ENCODE data around the gene SERPINB6. TPM values are rescaled to one million over a fixed set of nuclear protein-coding genes. Genes with fewer than 3 reads are reported as not detected.

The SERPINB6 gene
- total and polyA plus RNA-seq, 9 of the 15 experiments (the other 6 are each of a cell fraction or from before 2014, with no cell fraction given), result 86.6 to 211 (median 143) TPM

DNA sequence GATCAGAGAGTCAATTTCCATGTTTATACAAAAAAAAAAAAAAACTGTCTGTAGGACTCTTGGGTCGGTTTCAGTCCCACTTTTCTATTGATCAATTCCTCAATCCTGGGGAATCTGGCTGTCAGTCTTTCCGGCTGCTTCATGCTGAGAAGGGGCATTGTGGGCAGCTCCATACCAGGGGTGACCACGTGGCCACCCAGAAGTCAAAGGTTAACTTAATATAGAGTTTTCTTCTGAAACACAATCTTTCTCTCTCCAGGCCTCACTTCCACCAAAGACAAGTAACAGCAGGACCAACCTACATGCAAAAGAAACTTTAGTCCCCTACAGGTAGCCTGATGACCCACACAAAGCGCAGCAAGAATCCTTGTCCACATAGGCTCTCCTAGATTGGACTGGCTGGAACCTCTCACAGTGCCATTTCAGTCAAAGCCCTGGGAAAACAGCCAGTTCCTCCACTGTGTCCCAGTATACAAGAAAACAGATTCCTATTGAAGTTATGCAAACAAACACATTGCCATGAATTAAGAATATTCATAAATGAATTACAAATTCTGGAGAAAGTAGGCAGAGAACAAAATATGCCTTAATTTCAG, 49.7 kb downstream of the SERPINB6 start:
- FAIRE-seq (no peak), ATAC-seq (peak; percentile 14; the same call in 1 of the 3 replicates), DNase-seq (ENCODE audit: extremely low read depth in 1 of 4, low spot score in 3 of 4) (no peak)
- CTCF ChIA-PET (ENCODE audit: low intra/inter-chr PET ratio), result no interaction called here
- no TSS peak for BruUV-seq (replicated peaks)
- POLR2A ChIA-PET, result interaction anchor here (1.2 to 1.5 kb wide), 2 partner anchors 28 to 80 kb away, joined by 3 to 4 read pairs; partner anchors contain the start of gene SERPINB1
- H3K4me3 ChIP-seq, result no peak overlapping the region
- intact Hi-C loops (cut with micrococcal nuclease) (no loop called here), in situ Hi-C loops (cut with MboI) (no loop called here)
- no peaks in the 10 kb centered on the region for H3K79me2 ChIP-seq (ENCODE audit: control insufficient read depth, insufficient read depth, low read length)
- no peaks in the 10 kb centered on the region for H3K27me3 ChIP-seq (ENCODE audit: control insufficient read depth in 2 of 2, insufficient read depth in 2 of 2, low read length in 2 of 2)
- no peaks in the 10 kb centered on the region for H3K9me3 ChIP-seq (replicated peaks; ENCODE audit: control insufficient read depth, insufficient read depth, low read depth, low read length)
- no peaks in the 10 kb centered on the region for H3K36me3 ChIP-seq (ENCODE audit: control insufficient read depth, insufficient read depth, low read length)
- H3K4me1 ChIP-seq (replicated peaks in 1 of 2; ENCODE audit: control insufficient read depth in 2 of 2, insufficient read depth in 2 of 2, low read length in 2 of 2), result peaks cover 16 to 24% of the 10 kb centered on the region in 2 experiments; a peak in 4 of 5 replicates
- H2AFZ ChIP-seq (ENCODE audit: low read depth, low read length), result peak overlapping the region; percentile 89
- no peaks in the 10 kb centered on the region for H3K9me1 ChIP-seq (ENCODE audit: control insufficient read depth, insufficient read depth, low read length)
- H3K9ac ChIP-seq (ENCODE audit: insufficient read depth in 1 of 2, low read depth in 2 of 2, low read length in 2 of 2), result no peak overlapping the region
- H3K27ac ChIP-seq (ENCODE audit: extremely low read depth, low read depth, low read length), result no peak overlapping the region
- H3K4me2 ChIP-seq (ENCODE audit: insufficient read depth, low read length), result no peak overlapping the region
- no peak for TF ChIP-seq ZNF232 (CRISPR knock-in tag; IDR thresholded peaks at IDR 0.05)
- TF ChIP-seq, protein P1, sequence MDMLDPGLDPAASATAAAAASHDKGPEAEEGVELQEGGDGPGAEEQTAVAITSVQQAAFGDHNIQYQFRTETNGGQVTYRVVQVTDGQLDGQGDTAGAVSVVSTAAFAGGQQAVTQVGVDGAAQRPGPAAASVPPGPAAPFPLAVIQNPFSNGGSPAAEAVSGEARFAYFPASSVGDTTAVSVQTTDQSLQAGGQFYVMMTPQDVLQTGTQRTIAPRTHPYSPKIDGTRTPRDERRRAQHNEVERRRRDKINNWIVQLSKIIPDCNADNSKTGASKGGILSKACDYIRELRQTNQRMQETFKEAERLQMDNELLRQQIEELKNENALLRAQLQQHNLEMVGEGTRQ (CRISPR knock-in tag; IDR thresholded peaks at IDR 0.05), result peak; percentile 42
- TF ChIP-seq, protein P2, sequence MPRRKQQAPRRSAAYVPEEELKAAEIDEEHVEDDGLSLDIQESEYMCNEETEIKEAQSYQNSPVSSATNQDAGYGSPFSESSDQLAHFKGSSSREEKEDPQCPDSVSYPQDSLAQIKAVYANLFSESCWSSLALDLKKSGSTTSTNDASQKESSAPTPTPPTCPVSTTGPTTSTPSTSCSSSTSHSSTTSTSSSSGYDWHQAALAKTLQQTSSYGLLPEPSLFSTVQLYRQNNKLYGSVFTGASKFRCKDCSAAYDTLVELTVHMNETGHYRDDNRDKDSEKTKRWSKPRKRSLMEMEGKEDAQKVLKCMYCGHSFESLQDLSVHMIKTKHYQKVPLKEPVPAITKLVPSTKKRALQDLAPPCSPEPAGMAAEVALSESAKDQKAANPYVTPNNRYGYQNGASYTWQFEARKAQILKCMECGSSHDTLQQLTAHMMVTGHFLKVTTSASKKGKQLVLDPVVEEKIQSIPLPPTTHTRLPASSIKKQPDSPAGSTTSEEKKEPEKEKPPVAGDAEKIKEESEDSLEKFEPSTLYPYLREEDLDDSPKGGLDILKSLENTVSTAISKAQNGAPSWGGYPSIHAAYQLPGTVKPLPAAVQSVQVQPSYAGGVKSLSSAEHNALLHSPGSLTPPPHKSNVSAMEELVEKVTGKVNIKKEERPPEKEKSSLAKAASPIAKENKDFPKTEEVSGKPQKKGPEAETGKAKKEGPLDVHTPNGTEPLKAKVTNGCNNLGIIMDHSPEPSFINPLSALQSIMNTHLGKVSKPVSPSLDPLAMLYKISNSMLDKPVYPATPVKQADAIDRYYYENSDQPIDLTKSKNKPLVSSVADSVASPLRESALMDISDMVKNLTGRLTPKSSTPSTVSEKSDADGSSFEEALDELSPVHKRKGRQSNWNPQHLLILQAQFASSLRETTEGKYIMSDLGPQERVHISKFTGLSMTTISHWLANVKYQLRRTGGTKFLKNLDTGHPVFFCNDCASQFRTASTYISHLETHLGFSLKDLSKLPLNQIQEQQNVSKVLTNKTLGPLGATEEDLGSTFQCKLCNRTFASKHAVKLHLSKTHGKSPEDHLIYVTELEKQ (CRISPR knock-in tag; IDR thresholded peaks at IDR 0.05), result no peak
- TF ChIP-seq, protein P3, sequence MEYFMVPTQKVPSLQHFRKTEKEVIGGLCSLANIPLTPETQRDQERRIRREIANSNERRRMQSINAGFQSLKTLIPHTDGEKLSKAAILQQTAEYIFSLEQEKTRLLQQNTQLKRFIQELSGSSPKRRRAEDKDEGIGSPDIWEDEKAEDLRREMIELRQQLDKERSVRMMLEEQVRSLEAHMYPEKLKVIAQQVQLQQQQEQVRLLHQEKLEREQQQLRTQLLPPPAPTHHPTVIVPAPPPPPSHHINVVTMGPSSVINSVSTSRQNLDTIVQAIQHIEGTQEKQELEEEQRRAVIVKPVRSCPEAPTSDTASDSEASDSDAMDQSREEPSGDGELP (CRISPR knock-in tag; IDR thresholded peaks at IDR 0.05; ENCODE audit: borderline replicate concordance), result no peak
- 63% methylated on average over 4 of the region's 4 CpGs for WGBS (ENCODE audit: insufficient coverage, low coverage, missing lambda C conversion rate)
- H4K20me1 ChIP-seq (replicated peaks; ENCODE audit: control insufficient read depth, insufficient read depth, low read length), result no peaks in the 10 kb centered on the region

Data from K562 (cell line).